ENCODE data around the gene REPS2. TPM values are rescaled to one million over a fixed set of nuclear protein-coding genes. Genes with fewer than 3 reads are reported as not detected.

The REPS2 gene
- polyA plus RNA-seq, 3 donors, result 2.1 to 4.7 (median 3.6) TPM

GRCh38 chrX:16994736-16995135 lies 48.3 kb downstream of the REPS2 start:
- no peak for DNase-seq
- H3K4me3 ChIP-seq (replicated peaks in 1 of 3; ENCODE audit: low read depth in 2 of 3, low read length in 3 of 3), result no peak overlapping the region
- no peaks in the 10 kb centered on the region for H4K20me1 ChIP-seq (ENCODE audit: insufficient read depth, low read length)
- no peak overlapping the region for H3K4me2 ChIP-seq (replicated peaks; ENCODE audit: extremely low read depth, low read length, poor library complexity, severe bottlenecking)
- intact Hi-C loops (cut with micrococcal nuclease), result no loop called here
- peaks cover 0 to 13% of the 10 kb centered on the region in 2 donors for H3K27me3 ChIP-seq (ENCODE audit: control insufficient read depth in 2 of 2, insufficient read depth in 2 of 2, low read length in 2 of 2)
- H3K36me3 ChIP-seq (replicated peaks in 1 of 2; ENCODE audit: control insufficient read depth in 1 of 2, insufficient read depth in 2 of 2, low read length in 2 of 2), result no peaks in the 10 kb centered on the region
- no peak overlapping the region for H2AFZ ChIP-seq (ENCODE audit: insufficient read depth, low read depth, low read length, poor library complexity, severe bottlenecking)
- Mint-ChIP-seq H3K4me3 (no peak overlapping the region), H3K27me3 (ENCODE audit: low read depth in 3 of 3) (peaks cover 0 to 26% (median 0%) of the 10 kb centered on the region in 3 donors), H3K4me1 (no peaks in the 10 kb centered on the region), H3K27ac (no peak overlapping the region), H3K9me3 (peaks cover 0 to 3% (median 0%) of the 10 kb centered on the region in 7 donors), H3K36me3 (no peaks in the 10 kb centered on the region)
- no peak for TF ChIP-seq CTCF (IDR thresholded peaks at IDR 0.05)
- H3K9ac ChIP-seq (ENCODE audit: insufficient read depth, low read length, poor library complexity, severe bottlenecking), result no peak overlapping the region
- H3K27ac ChIP-seq (ENCODE audit: low read depth in 1 of 2, low read length in 2 of 2), result no peak overlapping the region
- WGBS (ENCODE audit: insufficient coverage), result 100% methylated on average over 1 of the region's 2 CpGs
- H3K9me3 ChIP-seq (replicated peaks in 1 of 2; ENCODE audit: control insufficient read depth in 1 of 2, insufficient read depth in 1 of 2, low read length in 2 of 2), result no peaks in the 10 kb centered on the region
- H3K4me1 ChIP-seq (ENCODE audit: control insufficient read depth in 1 of 2, insufficient read depth in 2 of 2, low read length in 2 of 2), result no peaks in the 10 kb centered on the region
- H3K79me2 ChIP-seq (ENCODE audit: insufficient read depth, low read length), result no peaks in the 10 kb centered on the region

GRCh38 chrX:16997313-16997712 lies 50.9 kb downstream of the REPS2 start:
- Mint-ChIP-seq H3K4me3 (no peak overlapping the region), H3K27me3 (ENCODE audit: low read depth in 3 of 3) (peaks cover 0 to 20% (median 0%) of the 10 kb centered on the region in 3 donors), H3K9me3 (peaks cover 5 to 12% (median 7%) of the 10 kb centered on the region in 7 donors), H3K4me1 (no peaks in the 10 kb centered on the region), H3K36me3 (no peaks in the 10 kb centered on the region), H3K27ac (no peak overlapping the region)
- H3K79me2 ChIP-seq (ENCODE audit: insufficient read depth, low read length), result no peaks in the 10 kb centered on the region
- TF ChIP-seq CTCF (IDR thresholded peaks at IDR 0.05), result no peak
- H3K36me3 ChIP-seq (replicated peaks in 1 of 2; ENCODE audit: control insufficient read depth in 1 of 2, insufficient read depth in 2 of 2, low read length in 2 of 2), result no peaks in the 10 kb centered on the region
- peaks cover 0 to 7% of the 10 kb centered on the region in 2 donors for H3K27me3 ChIP-seq (ENCODE audit: control insufficient read depth in 2 of 2, insufficient read depth in 2 of 2, low read length in 2 of 2)
- WGBS (ENCODE audit: insufficient coverage), result no CpG with 5 or more reads among the region's 2 CpGs
- DNase-seq, result no peak
- H3K27ac ChIP-seq (ENCODE audit: low read depth in 1 of 2, low read length in 2 of 2), result no peak overlapping the region
- no peak overlapping the region for H3K4me2 ChIP-seq (replicated peaks; ENCODE audit: extremely low read depth, low read length, poor library complexity, severe bottlenecking)
- no peaks in the 10 kb centered on the region for H4K20me1 ChIP-seq (ENCODE audit: insufficient read depth, low read length)
- H3K9me3 ChIP-seq (replicated peaks in 1 of 2; ENCODE audit: control insufficient read depth in 1 of 2, insufficient read depth in 1 of 2, low read length in 2 of 2), result no peaks in the 10 kb centered on the region
- no peak overlapping the region for H2AFZ ChIP-seq (ENCODE audit: insufficient read depth, low read depth, low read length, poor library complexity, severe bottlenecking)
- H3K9ac ChIP-seq (ENCODE audit: insufficient read depth, low read length, poor library complexity, severe bottlenecking), result no peak overlapping the region
- intact Hi-C loops (cut with micrococcal nuclease), result no loop called here
- no peak overlapping the region for H3K4me3 ChIP-seq (replicated peaks in 1 of 3; ENCODE audit: low read depth in 2 of 3, low read length in 3 of 3)
- no peaks in the 10 kb centered on the region for H3K4me1 ChIP-seq (ENCODE audit: control insufficient read depth in 1 of 2, insufficient read depth in 2 of 2, low read length in 2 of 2)
